GM21723 (cell line): ENCODE data around the gene CCDC191.

Experiments used
- ATAC-seq: cut with Tn5 transposase; IDR thresholded peaks from one replicate; pipeline ENCODE4 v1.9.1; 2021; ENCODE audit warnings: mild to moderate bottlenecking, moderate library complexity; ENCODE audit not compliant: unreplicated experiment

Gene CCDC191

GRCh38 chr3:114058646-114059045 lies 2.3 kb upstream of the CCDC191 start:
- no peak for ATAC-seq

- peak; percentile 17 for ATAC-seq
Measured at GRCh38 chr3:114057011-114057347, 653 bp upstream of the CCDC191 start.

- no peak for ATAC-seq
Measured at GRCh38 chr3:114052216-114052615, 4.1 kb downstream of the CCDC191 start.

GRCh38 chr3:114043205-114043604 lies 13.1 kb downstream of the CCDC191 start:
- no peak for ATAC-seq

GRCh38 chr3:114035896-114036295 lies 20.4 kb downstream of the CCDC191 start:
- ATAC-seq = no peak

- no peak for ATAC-seq
Measured at GRCh38 chr3:114034787-114035545, 21.4 kb downstream of the CCDC191 start.

- no peak for ATAC-seq
Measured at GRCh38 chr3:114034211-114034610, 22.1 kb downstream of the CCDC191 start.

- ATAC-seq = no peak
Measured at GRCh38 chr3:114033721-114034120, 22.6 kb downstream of the CCDC191 start.

- ATAC-seq = no peak
Measured at GRCh38 chr3:114026331-114026730, 30.0 kb downstream of the CCDC191 start.

GRCh38 chr3:114025451-114025850 lies 30.9 kb downstream of the CCDC191 start:
- no peak for ATAC-seq

GRCh38 chr3:114022145-114022802 lies 34.1 kb downstream of the CCDC191 start:
- no peak for ATAC-seq

- ATAC-seq = no peak
Measured at GRCh38 chr3:114020907-114021306, 35.4 kb downstream of the CCDC191 start.

- ATAC-seq = no peak
Measured at GRCh38 chr3:114019486-114019885, 36.8 kb downstream of the CCDC191 start.

- ATAC-seq = no peak
Measured at GRCh38 chr3:114014211-114014610, 42.1 kb downstream of the CCDC191 start.

- ATAC-seq = peak; percentile 90
Measured at GRCh38 chr3:114011059-114011797, 45.1 kb downstream of the CCDC191 start.

- ATAC-seq = peak; percentile 98
Measured at GRCh38 chr3:114005481-114005880, 50.8 kb downstream of the CCDC191 start.

GRCh38 chr3:113985541-113985940 lies 70.8 kb downstream of the CCDC191 start:
- peak; percentile 96 for ATAC-seq

GRCh38 chr3:113983544-113983943 lies 72.8 kb downstream of the CCDC191 start:
- no peak for ATAC-seq

- ATAC-seq = no peak
Measured at GRCh38 chr3:113981803-113982202, 74.5 kb downstream of the CCDC191 start.

- no peak for ATAC-seq
Measured at GRCh38 chr3:113979916-113980315, 76.4 kb downstream of the CCDC191 start.

GRCh38 chr3:113977822-113978221 lies 78.5 kb downstream of the CCDC191 start:
- no peak for ATAC-seq

- no peak for ATAC-seq
Measured at GRCh38 chr3:113968986-113969385, 87.3 kb downstream of the CCDC191 start.
